ENCODE results near the gene FSCN2. TPM values are rescaled to one million over a fixed set of nuclear protein-coding genes. Genes with fewer than 3 reads are reported as not detected.
"Not testable (repeated sequence)": the region's sequence is repeated elsewhere in the genome, so short reads cannot be mapped to it uniquely, and the experiment has no call there.

The FSCN2 gene
- total RNA-seq, 2 experiments from 2014 or later, result 0.43 to 0.50 TPM

DNA sequence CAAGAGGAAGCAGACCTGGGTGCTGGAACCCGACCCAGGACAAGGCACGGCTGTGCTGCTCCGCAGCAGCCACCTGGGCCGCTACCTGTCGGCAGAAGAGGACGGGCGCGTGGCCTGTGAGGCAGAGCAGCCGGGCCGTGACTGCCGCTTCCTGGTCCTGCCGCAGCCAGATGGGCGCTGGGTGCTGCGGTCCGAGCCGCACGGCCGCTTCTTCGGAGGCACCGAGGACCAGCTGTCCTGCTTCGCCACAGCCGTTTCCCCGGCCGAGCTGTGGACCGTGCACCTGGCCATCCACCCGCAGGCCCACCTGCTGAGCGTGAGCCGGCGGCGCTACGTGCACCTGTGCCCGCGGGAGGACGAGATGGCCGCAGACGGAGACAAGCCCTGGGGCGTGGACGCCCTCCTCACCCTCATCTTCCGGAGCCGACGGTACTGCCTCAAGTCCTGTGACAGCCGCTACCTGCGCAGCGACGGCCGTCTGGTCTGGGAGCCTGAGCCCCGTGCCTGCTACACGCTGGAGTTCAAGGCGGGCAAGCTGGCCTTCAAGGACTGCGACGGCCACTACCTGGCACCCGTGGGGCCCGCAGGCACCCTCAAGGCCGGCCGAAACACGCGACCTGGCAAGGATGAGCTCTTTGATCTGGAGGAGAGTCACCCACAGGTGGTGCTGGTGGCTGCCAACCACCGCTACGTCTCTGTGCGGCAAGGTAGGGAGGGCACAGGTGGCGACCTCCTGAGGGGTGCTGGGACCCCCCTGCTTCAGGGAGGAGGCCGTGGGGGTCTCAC, 667 bp downstream of the FSCN2 start:
- ChIA-PET CTCF (no interaction called here), POLR2A (no interaction called here)
- no peaks in the 10 kb centered on the region for H3K4me1 Mint-ChIP-seq
- no peak overlapping the region for H3K27ac Mint-ChIP-seq
- H3K9me3 Mint-ChIP-seq, result no peaks in the 10 kb centered on the region
- no peak for DNase-seq
- H3K36me3 Mint-ChIP-seq (ENCODE audit: low read depth), result no peaks in the 10 kb centered on the region
- no peak overlapping the region for H3K4me3 Mint-ChIP-seq
- H3K27me3 Mint-ChIP-seq, result no peaks in the 10 kb centered on the region

DNA sequence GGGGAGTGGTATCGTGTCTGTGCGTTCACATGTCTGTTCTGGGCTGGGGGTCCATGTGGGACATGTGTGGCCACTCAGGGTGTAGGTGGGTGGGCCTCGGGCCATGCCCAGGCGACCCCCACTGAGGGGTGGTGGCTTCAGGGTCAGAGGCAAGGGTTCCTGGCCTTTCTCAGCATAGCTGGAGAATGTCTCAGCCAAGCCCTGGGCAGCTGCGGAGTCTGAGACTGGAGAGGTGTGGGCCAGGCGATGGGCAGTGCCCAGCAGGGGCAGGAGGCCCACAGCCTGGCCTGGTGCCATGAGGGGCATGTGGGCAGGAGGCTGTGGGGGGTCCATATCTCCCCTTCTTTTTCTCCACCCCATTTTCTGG, 1.2 kb downstream of the FSCN2 start:
- H3K4me3 Mint-ChIP-seq, result no peak overlapping the region
- H3K36me3 Mint-ChIP-seq (ENCODE audit: low read depth), result no peaks in the 10 kb centered on the region
- DNase-seq, result no peak
- H3K9me3 Mint-ChIP-seq, result no peaks in the 10 kb centered on the region
- no peaks in the 10 kb centered on the region for H3K4me1 Mint-ChIP-seq
- POLR2A ChIA-PET, result interaction anchor here (0.6 to 1.1 kb wide), 2 partner anchors 9 to 1134 kb away, joined by 4 read pairs; no protein-coding TSS in a partner anchor
- CTCF ChIA-PET, result no interaction called here
- H3K27me3 Mint-ChIP-seq, result peaks cover 1% of the 10 kb centered on the region
- no peak overlapping the region for H3K27ac Mint-ChIP-seq

- H3K4me3 Mint-ChIP-seq; H3K27me3 Mint-ChIP-seq; DNase-seq; H3K9me3 Mint-ChIP-seq; H3K4me1 Mint-ChIP-seq; H3K27ac Mint-ChIP-seq; H3K36me3 Mint-ChIP-seq (ENCODE audit: low read depth); CTCF ChIA-PET: not testable (repeated sequence)
- POLR2A ChIA-PET, result interaction anchor here (1.1 to 1.3 kb wide), 2 partner anchors 12 to 21 kb away, joined by 3 to 4 read pairs; partner anchors contain the start of gene FAAP100
Observed at GRCh38 chr17:81531013-81531412, 2.8 kb downstream of the FSCN2 start.

DNA sequence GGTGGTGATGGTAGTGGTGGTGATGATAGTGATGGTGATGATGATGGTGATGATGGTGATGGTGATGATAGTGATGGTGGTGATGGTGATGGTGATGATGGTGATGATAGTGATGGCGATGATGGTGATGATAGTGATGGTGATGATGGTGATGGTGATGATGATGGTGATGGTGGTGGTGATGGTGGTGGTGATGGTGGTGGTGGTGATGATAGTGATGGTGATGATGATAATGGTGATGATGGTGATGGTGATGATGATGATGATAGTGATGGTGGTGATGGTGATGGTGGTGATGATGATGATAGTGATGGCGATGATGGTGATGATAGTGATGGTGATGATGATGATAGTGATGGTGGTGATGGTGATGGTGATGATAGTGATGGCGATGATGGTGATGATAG, 3.8 kb downstream of the FSCN2 start:
- DNase-seq; H3K27ac Mint-ChIP-seq; H3K9me3 Mint-ChIP-seq; CTCF ChIA-PET; H3K4me3 Mint-ChIP-seq; H3K36me3 Mint-ChIP-seq (ENCODE audit: low read depth); H3K4me1 Mint-ChIP-seq; POLR2A ChIA-PET: not testable (repeated sequence)
- peaks cover 10% of the 10 kb centered on the region for H3K27me3 Mint-ChIP-seq

DNA sequence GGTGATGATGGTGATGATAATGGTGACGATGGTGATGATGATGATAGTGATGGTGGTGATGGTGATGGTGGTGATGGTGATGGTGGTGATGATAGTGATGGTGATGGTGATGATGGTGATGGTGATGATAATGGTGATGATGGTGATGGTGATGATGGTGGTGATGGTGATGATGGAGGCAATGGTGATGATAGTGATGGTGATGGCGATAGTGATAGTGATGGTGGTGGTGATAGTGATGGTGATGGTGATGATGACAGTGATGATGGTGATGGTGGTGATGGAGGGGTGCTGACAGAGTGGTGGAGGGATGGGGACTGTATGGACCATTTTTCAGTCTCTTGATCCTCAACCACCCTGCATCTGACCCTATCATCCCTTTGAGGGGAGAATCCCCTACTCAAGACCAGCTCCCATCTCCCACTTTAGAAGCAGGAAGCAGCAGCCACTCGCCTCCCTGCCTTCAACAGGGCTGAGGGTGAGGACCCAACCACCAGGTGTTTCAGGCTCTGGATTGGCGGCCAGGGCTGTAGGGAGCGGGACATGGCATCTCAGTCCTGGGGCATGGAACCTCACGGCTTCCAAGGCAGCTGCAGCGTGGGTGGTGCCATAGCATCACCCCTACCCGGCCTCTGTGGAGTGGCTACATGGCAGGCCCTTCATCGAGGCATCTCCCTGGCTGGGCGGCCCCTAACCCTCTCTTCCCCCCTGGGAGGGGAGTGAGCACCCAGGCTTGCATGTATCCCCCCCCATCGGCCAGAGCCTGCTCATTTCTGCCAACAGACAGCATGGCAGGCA, 4.5 kb downstream of the FSCN2 start:
- Mint-ChIP-seq H3K27me3 (peaks cover 10% of the 10 kb centered on the region), H3K9me3 (no peaks in the 10 kb centered on the region), H3K36me3 (ENCODE audit: low read depth) (no peaks in the 10 kb centered on the region), H3K4me1 (no peaks in the 10 kb centered on the region), H3K27ac (no peak overlapping the region), H3K4me3 (no peak overlapping the region)
- DNase-seq, result no peak
- CTCF ChIA-PET, result no interaction called here
- POLR2A ChIA-PET, result interaction anchor here (0.9 kb wide), 1 partner anchor 9 kb away, joined by 3 read pairs; no protein-coding TSS in a partner anchor

DNA sequence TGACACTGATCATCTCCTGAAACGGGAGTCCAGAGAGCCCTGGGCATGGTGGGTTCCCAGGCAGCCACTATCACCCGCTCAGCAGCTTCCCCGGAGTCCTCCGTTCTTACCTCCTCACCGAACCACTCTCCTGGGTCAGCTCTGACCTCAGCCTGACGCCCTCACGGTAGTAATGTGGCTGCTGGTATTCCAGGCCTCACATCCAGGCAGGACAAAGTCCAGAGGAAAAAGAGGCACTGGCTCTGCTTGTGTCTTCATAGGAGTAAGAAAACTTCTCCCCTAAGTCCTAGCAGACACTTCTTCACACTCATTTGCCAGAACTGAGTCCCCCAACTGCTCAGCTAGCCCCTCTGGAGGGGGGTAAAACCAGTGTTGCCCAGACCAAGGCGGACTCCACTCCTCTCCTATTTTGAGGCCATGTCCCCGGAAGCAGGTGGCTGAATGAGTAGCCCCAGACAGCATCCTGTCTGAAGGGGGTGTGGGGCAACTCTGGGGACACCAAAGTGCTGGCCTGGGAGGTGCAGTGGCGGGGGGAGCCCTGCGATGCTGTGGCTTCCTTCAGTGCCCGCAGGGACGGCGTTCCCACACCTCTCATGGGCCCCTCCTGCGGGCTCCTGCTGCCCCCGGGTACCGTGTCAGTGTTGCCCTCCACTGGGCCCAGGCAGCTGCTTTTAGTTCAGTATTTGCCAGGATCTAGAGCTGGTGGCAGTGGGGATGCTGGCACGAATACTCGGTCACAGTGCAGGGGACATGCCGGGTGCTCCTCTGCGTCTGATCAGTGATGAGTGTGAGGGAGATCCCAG, 5.4 kb downstream of the FSCN2 start:
- DNase-seq, result no peak
- no peaks in the 10 kb centered on the region for H3K9me3 Mint-ChIP-seq
- H3K4me3 Mint-ChIP-seq, result no peak overlapping the region
- H3K27ac Mint-ChIP-seq, result no peak overlapping the region
- no peaks in the 10 kb centered on the region for H3K36me3 Mint-ChIP-seq (ENCODE audit: low read depth)
- H3K27me3 Mint-ChIP-seq, result peaks cover 10% of the 10 kb centered on the region
- CTCF ChIA-PET, result no interaction called here
- H3K4me1 Mint-ChIP-seq, result no peaks in the 10 kb centered on the region
- POLR2A ChIA-PET, result interaction anchor here (0.6 to 0.9 kb wide), 4 partner anchors 10 to 61 kb away, joined by 3 read pairs; no protein-coding TSS in a partner anchor

GRCh38 chr17:81534157-81535006, 6.2 kb downstream of the FSCN2 start:
- ChIA-PET POLR2A (interaction anchor here (0.6 to 0.9 kb wide), 3 partner anchors 10 to 60 kb away, joined by 3 read pairs; no protein-coding TSS in a partner anchor), CTCF (no interaction called here)
- Mint-ChIP-seq H3K27me3 (peaks cover 10% of the 10 kb centered on the region), H3K4me1 (no peaks in the 10 kb centered on the region), H3K36me3 (ENCODE audit: low read depth) (no peaks in the 10 kb centered on the region), H3K9me3 (no peaks in the 10 kb centered on the region), H3K27ac (no peak overlapping the region), H3K4me3 (no peak overlapping the region)
- DNase-seq, result no peak

DNA sequence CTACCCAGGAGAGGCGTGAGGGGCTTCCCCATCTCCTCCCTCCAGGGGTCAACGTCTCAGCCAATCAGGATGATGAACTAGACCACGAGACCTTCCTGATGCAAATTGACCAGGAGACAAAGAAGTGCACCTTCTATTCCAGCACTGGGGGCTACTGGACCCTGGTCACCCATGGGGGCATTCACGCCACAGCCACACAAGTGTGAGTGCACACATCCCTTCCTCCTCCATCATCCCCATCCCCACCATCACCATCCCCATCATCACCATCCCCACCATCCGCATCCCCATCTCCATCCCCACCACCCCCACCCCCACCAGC, 6.8 kb downstream of the FSCN2 start:
- ChIA-PET POLR2A (no interaction called here), CTCF (no interaction called here)
- H3K27ac Mint-ChIP-seq, result no peak overlapping the region
- H3K9me3 Mint-ChIP-seq, result no peaks in the 10 kb centered on the region
- no peaks in the 10 kb centered on the region for H3K4me1 Mint-ChIP-seq
- DNase-seq, result no peak
- H3K27me3 Mint-ChIP-seq, result peaks cover 10% of the 10 kb centered on the region
- no peaks in the 10 kb centered on the region for H3K36me3 Mint-ChIP-seq (ENCODE audit: low read depth)
- H3K4me3 Mint-ChIP-seq, result no peak overlapping the region

DNA sequence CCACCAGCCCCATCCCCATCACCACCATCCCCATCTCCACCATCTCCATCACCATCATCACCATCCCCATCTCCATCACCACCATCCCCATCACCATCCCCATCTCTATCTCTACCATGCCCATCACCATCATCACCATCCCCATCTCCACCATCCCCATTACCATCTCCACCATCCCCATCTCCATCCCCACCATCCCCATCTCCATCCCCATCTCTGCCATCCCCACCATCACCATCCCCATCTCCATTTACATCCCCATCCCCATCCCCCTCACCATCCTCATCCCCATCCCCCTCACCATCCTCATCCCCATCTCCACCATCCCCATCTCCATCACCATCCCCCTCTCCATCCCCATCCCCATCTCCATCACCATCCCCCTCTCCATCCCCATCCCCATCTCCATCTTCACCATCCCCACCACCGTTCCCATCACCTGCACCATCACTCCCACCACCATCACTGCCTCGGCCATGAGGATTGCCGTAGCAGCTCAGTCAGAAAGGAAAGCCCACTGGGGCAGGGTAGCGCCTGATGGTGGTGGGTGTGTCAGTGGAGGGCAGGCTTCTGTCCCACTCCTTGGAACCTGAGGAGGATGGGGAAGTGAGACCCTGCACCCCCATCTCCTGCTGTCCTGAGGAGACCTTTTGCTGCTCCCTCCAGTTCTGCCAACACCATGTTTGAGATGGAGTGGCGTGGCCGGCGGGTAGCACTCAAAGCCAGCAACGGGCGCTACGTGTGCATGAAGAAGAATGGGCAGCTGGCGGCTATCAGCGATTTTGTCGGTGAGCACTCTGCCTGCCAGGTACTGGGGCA, 7.5 kb downstream of the FSCN2 start:
- Mint-ChIP-seq H3K27me3 (peaks cover 10% of the 10 kb centered on the region), H3K4me3 (no peak overlapping the region), H3K4me1 (no peaks in the 10 kb centered on the region), H3K36me3 (ENCODE audit: low read depth) (no peaks in the 10 kb centered on the region), H3K27ac (no peak overlapping the region), H3K9me3 (no peaks in the 10 kb centered on the region)
- POLR2A ChIA-PET, result interaction anchor here (0.9 kb wide), 1 partner anchor 18 kb away, joined by 3 read pairs; no protein-coding TSS in a partner anchor
- no peak for DNase-seq
- CTCF ChIA-PET, result no interaction called here

GRCh38 chr17:81536299-81537290, 8.4 kb downstream of the FSCN2 start:
- Mint-ChIP-seq H3K27me3 (peaks cover 10% of the 10 kb centered on the region), H3K4me1 (no peaks in the 10 kb centered on the region), H3K36me3 (ENCODE audit: low read depth) (no peaks in the 10 kb centered on the region), H3K9me3 (no peaks in the 10 kb centered on the region), H3K27ac (no peak overlapping the region), H3K4me3 (no peak overlapping the region)
- no peak for DNase-seq
- ChIA-PET POLR2A (interaction anchor here (0.9 kb wide), 1 partner anchor 19 kb away, joined by 3 read pairs; no protein-coding TSS in a partner anchor), CTCF (no interaction called here)

GRCh38 chr17:81537343-81537855, 9.2 kb downstream of the FSCN2 start:
- Mint-ChIP-seq H3K27ac (no peak overlapping the region), H3K27me3 (peaks cover 10% of the 10 kb centered on the region), H3K9me3 (no peaks in the 10 kb centered on the region), H3K4me1 (no peaks in the 10 kb centered on the region), H3K36me3 (ENCODE audit: low read depth) (no peaks in the 10 kb centered on the region), H3K4me3 (no peak overlapping the region)
- POLR2A ChIA-PET, result interaction anchor here (1.1 kb wide), 1 partner anchor 14 kb away, joined by 3 read pairs; no protein-coding TSS in a partner anchor
- CTCF ChIA-PET, result no interaction called here
- DNase-seq, result no peak
